GM13976 (cell line): ENCODE measurements around the gene LTBP3.
"Not testable (repeated sequence)": the region's sequence is repeated elsewhere in the genome, so short reads cannot be mapped to it uniquely, and the experiment has no call there.

Experiments used
- DNase-seq: peaks from one replicate; pipeline ENCODE4 v3.0.0; 2012; ENCODE audit warnings: low spot score
- in situ Hi-C: fragments of 300-500 bp; cut with MboI; formaldehyde crosslinking; loops from one replicate; pipeline ENCODE4 v1.12.0; 2022; ENCODE audit warnings: low sequenced_read_pairs, mixed read lengths, inconsistent platforms; ENCODE audit not compliant: unreplicated experiment
- TF ChIP-seq, protein P1 (sequence below): IDR thresholded peaks from 2 replicates; pipeline ENCODE4 v1.5.1; 2012; ENCODE audit warnings: borderline replicate concordance, mild to moderate bottlenecking; ENCODE audit not compliant: insufficient read depth; ENCODE audit errors: extremely low read depth, missing control alignments, control extremely low read depth

Gene LTBP3

DNA sequence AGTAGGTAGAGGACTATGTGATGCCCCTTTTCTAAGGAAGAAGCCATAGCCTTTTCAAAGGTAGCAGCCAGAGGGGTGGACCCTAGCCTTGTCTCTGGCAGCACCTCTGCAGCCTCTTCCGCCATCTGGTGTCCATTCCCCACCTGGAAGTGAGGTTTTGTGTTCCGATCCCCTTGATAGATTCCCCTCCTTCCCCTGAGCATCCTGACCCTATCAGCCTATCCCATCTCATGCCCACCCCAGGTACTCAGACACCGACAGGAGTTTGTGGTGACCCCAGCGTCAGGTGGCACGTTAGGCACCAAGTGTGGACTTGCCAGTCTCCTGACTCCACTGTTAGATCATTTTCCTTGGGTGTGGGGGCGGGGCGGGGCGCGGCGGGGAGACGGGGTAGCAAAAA is 13.8 kb upstream of the LTBP3 start:
- no peak for DNase-seq
- in situ Hi-C loops = no loop called here

DNA sequence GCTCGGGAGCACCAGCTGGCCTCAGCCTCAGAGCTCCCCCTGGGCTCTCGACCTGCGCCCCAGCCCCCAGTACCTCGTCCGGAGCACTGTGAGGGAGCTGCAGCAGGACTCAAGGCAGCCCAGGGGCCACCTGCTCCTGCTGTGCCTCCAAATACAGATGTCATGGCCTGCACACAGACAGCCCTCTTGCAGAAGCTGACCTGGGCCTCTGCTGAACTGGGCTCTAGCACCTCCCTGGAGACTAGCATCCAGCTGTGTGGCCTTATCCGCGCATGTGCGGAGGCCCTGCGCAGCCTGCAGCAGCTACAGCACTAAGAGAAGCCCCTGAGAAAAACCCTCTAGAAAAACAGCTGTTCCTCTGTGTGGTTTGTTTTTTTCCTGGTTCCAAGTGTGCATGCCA is 13.3 kb upstream of the LTBP3 start:
- TF ChIP-seq, protein P1, sequence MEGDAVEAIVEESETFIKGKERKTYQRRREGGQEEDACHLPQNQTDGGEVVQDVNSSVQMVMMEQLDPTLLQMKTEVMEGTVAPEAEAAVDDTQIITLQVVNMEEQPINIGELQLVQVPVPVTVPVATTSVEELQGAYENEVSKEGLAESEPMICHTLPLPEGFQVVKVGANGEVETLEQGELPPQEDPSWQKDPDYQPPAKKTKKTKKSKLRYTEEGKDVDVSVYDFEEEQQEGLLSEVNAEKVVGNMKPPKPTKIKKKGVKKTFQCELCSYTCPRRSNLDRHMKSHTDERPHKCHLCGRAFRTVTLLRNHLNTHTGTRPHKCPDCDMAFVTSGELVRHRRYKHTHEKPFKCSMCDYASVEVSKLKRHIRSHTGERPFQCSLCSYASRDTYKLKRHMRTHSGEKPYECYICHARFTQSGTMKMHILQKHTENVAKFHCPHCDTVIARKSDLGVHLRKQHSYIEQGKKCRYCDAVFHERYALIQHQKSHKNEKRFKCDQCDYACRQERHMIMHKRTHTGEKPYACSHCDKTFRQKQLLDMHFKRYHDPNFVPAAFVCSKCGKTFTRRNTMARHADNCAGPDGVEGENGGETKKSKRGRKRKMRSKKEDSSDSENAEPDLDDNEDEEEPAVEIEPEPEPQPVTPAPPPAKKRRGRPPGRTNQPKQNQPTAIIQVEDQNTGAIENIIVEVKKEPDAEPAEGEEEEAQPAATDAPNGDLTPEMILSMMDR = no peak
- in situ Hi-C loops = no loop called here
- no peak for DNase-seq

More for the DNA sequence above, 13.8 kb upstream of the LTBP3 start:
- TF ChIP-seq, protein P1 = peak; percentile 20

DNA sequence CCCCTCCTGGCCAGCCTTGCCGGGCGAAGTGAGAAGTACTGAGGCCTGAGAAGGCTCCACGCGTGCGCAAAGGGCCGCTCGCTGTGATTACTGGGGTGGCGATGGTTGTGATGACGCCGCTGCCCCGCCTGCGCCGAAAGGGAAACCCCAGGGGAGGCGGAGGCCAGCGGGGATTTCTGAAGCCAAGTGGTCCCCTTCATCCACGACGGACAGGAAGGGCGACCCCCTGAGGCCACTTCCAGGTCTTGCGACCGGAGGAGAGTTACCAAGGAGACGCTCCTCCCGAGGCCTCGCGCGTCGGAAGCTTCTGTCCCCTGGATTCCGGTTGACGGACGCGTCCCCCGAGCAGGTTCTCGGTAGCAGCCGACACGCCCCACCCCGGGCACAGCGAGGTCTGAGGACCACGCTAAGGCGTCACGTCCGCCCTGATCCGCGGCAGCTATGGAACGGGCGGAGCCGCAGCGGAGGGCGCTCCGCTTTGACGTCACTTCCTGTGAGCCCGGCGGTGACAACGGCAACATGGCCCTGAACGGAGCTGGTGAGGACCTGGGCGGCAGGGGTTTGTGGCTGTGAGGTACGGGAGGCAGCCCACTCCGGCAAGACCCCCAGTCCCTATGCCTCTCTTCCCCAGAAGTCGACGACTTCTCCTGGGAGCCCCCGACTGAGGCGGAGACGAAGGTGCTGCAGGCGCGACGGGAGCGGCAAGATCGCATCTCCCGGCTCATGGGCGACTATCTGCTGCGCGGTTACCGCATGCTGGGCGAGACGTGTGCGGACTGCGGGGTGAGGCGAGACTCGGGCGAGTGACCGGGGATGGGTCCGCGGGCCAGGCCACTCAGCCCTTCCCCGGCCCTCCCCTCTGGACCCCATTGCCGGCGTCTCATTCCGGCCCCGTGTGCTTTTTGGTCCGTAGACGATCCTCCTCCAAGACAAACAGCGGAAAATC is 12.1 kb upstream of the LTBP3 start, which contains the start of gene ZNRD2:
Gene ZNRD2 (plus strand): TSS at position 505 of the 946 bp plus-strand sequence. CDS start 15 bp downstream, at position 520.
- TF ChIP-seq, protein P1 = peak; percentile 71
- peak; percentile 97 for DNase-seq
- in situ Hi-C loops = no loop called here

DNA sequence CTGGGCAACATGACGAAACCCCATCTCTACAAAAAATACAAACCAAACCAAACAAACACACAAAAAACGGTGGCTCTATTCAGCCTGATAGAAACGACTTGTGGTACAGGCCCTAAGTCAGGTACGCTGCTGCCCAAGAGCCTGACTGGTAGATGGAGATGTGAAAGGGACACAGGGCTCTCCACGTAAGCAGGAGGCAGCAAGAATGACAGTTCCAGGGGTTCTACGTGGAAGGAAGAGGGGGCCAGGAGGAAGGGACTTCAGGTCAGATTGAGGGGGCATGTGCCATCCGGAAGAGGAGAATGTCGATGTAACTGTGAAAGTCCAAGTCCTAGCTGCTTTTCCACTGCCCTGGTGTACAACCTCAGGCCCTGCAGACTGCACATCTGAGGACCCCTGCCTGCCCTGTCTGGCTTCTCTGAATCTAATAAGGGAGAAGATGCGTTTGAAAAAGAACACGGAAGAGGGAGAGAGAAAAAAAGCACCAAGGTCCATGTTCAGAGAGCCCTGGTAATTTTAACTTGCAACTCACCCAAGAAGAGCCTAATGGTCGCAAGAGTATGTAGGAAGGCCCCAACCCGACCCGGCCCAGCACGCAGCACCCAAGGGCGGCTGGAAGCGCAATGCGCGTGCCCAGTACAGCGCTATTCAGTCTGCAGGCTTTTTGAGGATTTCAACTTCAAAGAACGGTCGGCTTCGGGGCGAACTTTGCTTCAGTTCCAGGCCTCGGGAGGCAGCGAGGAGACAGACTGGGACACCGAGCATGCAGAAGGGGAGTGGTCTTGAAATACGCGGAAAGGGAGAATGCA is 11.2 kb upstream of the LTBP3 start:
- TF ChIP-seq, protein P1 = no peak
- DNase-seq = no peak
- in situ Hi-C loops = no loop called here

DNA sequence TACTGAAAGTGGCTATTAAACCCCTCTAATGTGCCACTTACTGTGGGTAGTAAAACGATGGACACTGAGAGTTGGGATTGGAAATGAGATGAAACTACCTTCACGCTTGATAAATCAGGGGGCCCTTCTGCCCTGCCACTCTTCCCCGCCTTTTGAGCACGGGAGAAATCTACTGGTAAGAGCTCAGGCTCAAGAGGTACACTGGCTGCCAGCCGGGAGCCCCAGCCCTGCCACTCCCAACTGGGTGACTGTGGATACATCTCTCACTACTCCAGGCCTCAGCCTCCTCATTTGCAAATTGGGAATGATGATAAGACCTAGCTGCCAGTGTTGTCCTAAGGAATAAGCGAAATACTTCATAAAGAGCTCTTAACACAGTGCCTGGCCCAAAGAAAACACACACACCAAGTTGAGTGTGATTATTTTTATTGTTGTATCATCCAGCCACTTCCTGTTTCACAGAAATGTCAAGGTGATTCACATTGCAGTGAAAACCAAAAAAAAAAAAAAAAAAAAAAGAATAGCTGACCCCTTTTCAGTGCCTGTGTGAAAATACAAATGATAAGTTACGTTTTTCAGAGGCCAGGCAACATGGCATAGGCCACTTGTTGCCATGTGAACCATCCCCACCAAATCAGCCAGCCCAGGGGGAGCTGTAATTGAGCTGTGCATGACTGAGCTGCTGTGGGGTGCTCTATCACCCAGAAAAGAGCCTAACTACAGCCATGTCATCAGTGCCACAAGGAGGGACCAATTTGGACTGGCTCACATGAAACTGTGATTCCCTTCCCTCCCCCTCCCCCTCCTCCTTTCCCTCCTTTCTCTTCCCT is 7.7 kb upstream of the LTBP3 start:
- DNase-seq = no peak
- in situ Hi-C loops = no loop called here
- TF ChIP-seq, protein P1 = no peak

DNA sequence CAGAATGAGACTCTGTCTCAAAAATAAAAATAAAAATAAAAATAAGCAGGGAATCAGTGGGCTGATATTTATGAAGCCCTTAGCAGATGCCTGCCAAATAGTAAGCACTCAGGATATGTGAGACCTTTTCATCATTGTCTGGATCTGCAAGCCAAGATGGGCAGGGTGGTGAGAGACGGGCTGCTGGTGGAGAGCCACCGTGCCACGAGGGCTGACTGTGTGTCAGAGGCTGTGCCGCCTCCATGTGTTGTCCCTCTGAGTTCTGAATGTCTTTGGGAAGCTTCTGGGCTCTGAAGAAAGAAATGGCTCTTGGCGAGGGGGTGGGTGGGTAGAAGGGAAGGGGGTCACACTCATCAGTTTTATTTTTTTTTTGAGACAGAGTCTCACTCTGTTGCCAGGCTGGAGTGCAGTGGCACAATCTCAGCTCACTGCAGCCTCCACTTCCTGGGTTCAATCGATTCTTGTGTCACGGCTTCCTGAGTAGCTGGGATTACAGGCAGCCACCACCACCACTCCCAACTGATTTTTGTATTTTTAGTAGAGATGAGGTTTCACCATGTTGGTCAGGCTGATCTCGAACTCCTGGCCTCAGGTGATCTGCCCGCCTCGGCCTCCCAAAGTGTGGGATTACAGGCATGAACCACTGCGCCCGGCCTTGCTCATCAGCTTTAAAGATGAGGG is 6.9 kb upstream of the LTBP3 start:
- in situ Hi-C loops, DNase-seq: not testable (repeated sequence)
